IPS-20b (cell line): ENCODE measurements around the gene ZNF518B.
"Not testable (repeated sequence)": the region's sequence is repeated elsewhere in the genome, so short reads cannot be mapped to it uniquely, and the experiment has no call there.

Experiments used
- H3K27ac ChIP-seq: one replicate; pipeline ENCODE4 v1.5.1; 2013; ENCODE audit warnings: low read length
- H3K27me3 ChIP-seq: 2 replicates; pipeline ENCODE4 v1.6.1; 2013; ENCODE audit warnings: mild to moderate bottlenecking, low read length, inconsistent platforms; ENCODE audit not compliant: insufficient read depth
- H3K36me3 ChIP-seq: 2 replicates; pipeline ENCODE4 v1.6.1; 2013; ENCODE audit warnings: low read depth, mild to moderate bottlenecking, inconsistent platforms, low read length, moderate library complexity; ENCODE audit not compliant: insufficient read depth
- H3K4me1 ChIP-seq: 2 replicates; pipeline ENCODE4 v1.6.1; 2013; ENCODE audit warnings: mild to moderate bottlenecking, control low read depth, inconsistent platforms, low read length, moderate library complexity; ENCODE audit not compliant: insufficient read depth
- H3K4me3 ChIP-seq: 2 replicates; pipeline ENCODE4 v1.5.1; 2013; ENCODE audit warnings: mild to moderate bottlenecking, low read length, inconsistent platforms
- H3K9ac ChIP-seq: 2 replicates; pipeline ENCODE4 v1.6.1; 2013; ENCODE audit warnings: low read depth, mild to moderate bottlenecking, inconsistent platforms, low read length, moderate library complexity
- H3K9me3 ChIP-seq: 2 replicates; pipeline ENCODE4 v1.6.1; 2013; ENCODE audit warnings: mild to moderate bottlenecking, low read depth, low read length, inconsistent platforms; ENCODE audit not compliant: insufficient read depth

ZNF518B gene

GRCh38 chr4:10456595-10457254 lies 501 bp downstream of the ZNF518B start:
- Histone ChIP-seq H3K27ac (no peak overlapping the region), H3K36me3 (peaks cover 26% of the 10 kb centered on the region), H3K9ac (peak overlapping the region; percentile 76), H3K27me3 (peaks cover 71% of the 10 kb centered on the region), H3K9me3 (no peaks in the 10 kb centered on the region), H3K4me3 (peak overlapping the region; percentile 72), H3K4me1 (peaks cover 16% of the 10 kb centered on the region; the same call in 1 of the 2 replicates)

- Histone ChIP-seq H3K4me1 (peaks cover 16% of the 10 kb centered on the region; the same call in 1 of the 2 replicates), H3K9me3 (no peaks in the 10 kb centered on the region), H3K4me3 (peak overlapping the region; percentile 72), H3K27me3 (peaks cover 66% of the 10 kb centered on the region), H3K27ac (no peak overlapping the region), H3K9ac (peak overlapping the region; percentile 76), H3K36me3 (peaks cover 26% of the 10 kb centered on the region)
Measured at GRCh38 chr4:10456260-10456594, 999 bp downstream of the ZNF518B start.

GRCh38 chr4:10455133-10455532 lies 2.1 kb downstream of the ZNF518B start:
- H3K27me3 ChIP-seq: peaks cover 55% of the 10 kb centered on the region
- H3K27ac ChIP-seq: no peak overlapping the region
- no peak overlapping the region for H3K9ac ChIP-seq
- peaks cover 16% of the 10 kb centered on the region; the same call in 1 of the 2 replicates for H3K4me1 ChIP-seq
- H3K36me3 ChIP-seq: peaks cover 35% of the 10 kb centered on the region
- H3K9me3 ChIP-seq: no peaks in the 10 kb centered on the region
- peak overlapping the region; percentile 72 for H3K4me3 ChIP-seq

- Histone ChIP-seq H3K27ac (no peak overlapping the region), H3K27me3 (peaks cover 51% of the 10 kb centered on the region), H3K36me3 (peaks cover 37% of the 10 kb centered on the region), H3K9me3 (no peaks in the 10 kb centered on the region), H3K4me1 (peaks cover 16% of the 10 kb centered on the region; the same call in 1 of the 2 replicates), H3K4me3 (0 out of 2 replicates have a peak overlapping the region, but pooled peaks have one; percentile 72), H3K9ac (no peak overlapping the region)
Measured at GRCh38 chr4:10454726-10455125, 2.5 kb downstream of the ZNF518B start.

GRCh38 chr4:10454121-10454520 lies 3.1 kb downstream of the ZNF518B start:
- no peak overlapping the region for H3K9ac ChIP-seq
- H3K4me1 ChIP-seq: peaks cover 16% of the 10 kb centered on the region; the same call in 1 of the 2 replicates
- H3K4me3 ChIP-seq: no peak overlapping the region
- peaks cover 37% of the 10 kb centered on the region for H3K36me3 ChIP-seq
- peaks cover 45% of the 10 kb centered on the region for H3K27me3 ChIP-seq
- no peak overlapping the region for H3K27ac ChIP-seq
- no peaks in the 10 kb centered on the region for H3K9me3 ChIP-seq

- H3K36me3 ChIP-seq: peaks cover 58% of the 10 kb centered on the region
- H3K9ac ChIP-seq: no peak overlapping the region
- no peaks in the 10 kb centered on the region for H3K27me3 ChIP-seq
- H3K4me1 ChIP-seq: no peaks in the 10 kb centered on the region
- H3K4me3 ChIP-seq: no peak overlapping the region
- no peak overlapping the region for H3K27ac ChIP-seq
- H3K9me3 ChIP-seq: peaks cover 7% of the 10 kb centered on the region
Measured at GRCh38 chr4:10448991-10449390, 8.2 kb downstream of the ZNF518B start.

- peaks cover 7% of the 10 kb centered on the region for H3K9me3 ChIP-seq
- peaks cover 4% of the 10 kb centered on the region; the same call in 1 of the 2 replicates for H3K4me1 ChIP-seq
- H3K27me3 ChIP-seq: no peaks in the 10 kb centered on the region
- no peak overlapping the region for H3K27ac ChIP-seq
- H3K4me3 ChIP-seq: no peak overlapping the region
- H3K9ac ChIP-seq: no peak overlapping the region
- H3K36me3 ChIP-seq: peaks cover 30% of the 10 kb centered on the region
Measured at GRCh38 chr4:10442976-10443375, 14.2 kb downstream of the ZNF518B start.

GRCh38 chr4:10441512-10441911 lies 15.7 kb downstream of the ZNF518B start:
- peaks cover 7% of the 10 kb centered on the region for H3K9me3 ChIP-seq
- peaks cover 27% of the 10 kb centered on the region for H3K36me3 ChIP-seq

GRCh38 chr4:10438924-10439323 lies 18.3 kb downstream of the ZNF518B start:
- H3K9me3 ChIP-seq: no peaks in the 10 kb centered on the region; the same call in 1 of the 2 replicates
- no peaks in the 10 kb centered on the region for H3K27me3 ChIP-seq
- H3K9ac ChIP-seq: no peak overlapping the region
- peaks cover 2% of the 10 kb centered on the region for H3K36me3 ChIP-seq
- no peak overlapping the region for H3K27ac ChIP-seq
- H3K4me1 ChIP-seq: peaks cover 4% of the 10 kb centered on the region; the same call in 1 of the 2 replicates
- no peak overlapping the region for H3K4me3 ChIP-seq

More at GRCh38 chr4:10441512-10441911, 15.7 kb downstream of the ZNF518B start:
- Histone ChIP-seq H3K4me3 (no peak overlapping the region), H3K27me3 (no peaks in the 10 kb centered on the region), H3K27ac (no peak overlapping the region), H3K4me1 (peaks cover 4% of the 10 kb centered on the region; the same call in 1 of the 2 replicates), H3K9ac (no peak overlapping the region)

GRCh38 chr4:10437735-10438134 lies 19.5 kb downstream of the ZNF518B start:
- Histone ChIP-seq H3K4me1 (peaks cover 4% of the 10 kb centered on the region; the same call in 1 of the 2 replicates), H3K27me3 (no peaks in the 10 kb centered on the region), H3K4me3 (no peak overlapping the region), H3K9me3 (no peaks in the 10 kb centered on the region), H3K9ac (no peak overlapping the region), H3K36me3 (no peaks in the 10 kb centered on the region), H3K27ac (no peak overlapping the region)

GRCh38 chr4:10427680-10428079 lies 29.5 kb downstream of the ZNF518B start:
- H3K36me3 ChIP-seq, H3K27ac ChIP-seq, H3K9ac ChIP-seq, H3K9me3 ChIP-seq, H3K4me3 ChIP-seq, H3K27me3 ChIP-seq, H3K4me1 ChIP-seq: not testable (repeated sequence)

GRCh38 chr4:10421344-10422055 lies 35.7 kb downstream of the ZNF518B start:
- H3K27ac ChIP-seq: no peak overlapping the region
- no peaks in the 10 kb centered on the region for H3K4me1 ChIP-seq
- H3K4me3 ChIP-seq: no peak overlapping the region
- H3K9ac ChIP-seq: no peak overlapping the region
- no peaks in the 10 kb centered on the region for H3K36me3 ChIP-seq
- no peaks in the 10 kb centered on the region for H3K9me3 ChIP-seq
- no peaks in the 10 kb centered on the region for H3K27me3 ChIP-seq
